CD4-positive, alpha-beta T cell treated with Interleukin-17A for 1 hour (primary cell): Measurements from ENCODE around the gene SPDYE11.
"Not testable (repeated sequence)": the region's sequence is repeated elsewhere in the genome, so short reads cannot be mapped to it uniquely, and the experiment has no call there.

Experiments used
- DNase-seq: peaks from one replicate; pipeline ENCODE4 v3.0.0-alpha.2; 2020

The SPDYE11 gene

GRCh38 chr7:73057811-73058210 is at the start of gene SPDYE11:
Gene SPDYE11 (minus strand): TSS chr7:73057911. CDS start chr7:73056111, 1,800 bp downstream.
- not testable (repeated sequence) for DNase-seq

GRCh38 chr7:73085938-73086337 is 28.2 kb upstream of the SPDYE11 start, which contains the start of gene SPDYE9:
Gene SPDYE9 (minus strand): TSS chr7:73086038. CDS start chr7:73084238, 1,800 bp downstream.
- not testable (repeated sequence) for DNase-seq

- not testable (repeated sequence) for DNase-seq
Measured at GRCh38 chr7:73029666-73030065, 28.0 kb downstream of the SPDYE11 start, which contains the start of gene SPDYE8. Gene SPDYE8 (minus strand): TSS chr7:73029766. CDS start chr7:73027966, 1,800 bp downstream.

- DNase-seq, result not testable (repeated sequence)
Measured at GRCh38 chr7:73006491-73006890, 51.2 kb downstream of the SPDYE11 start.

- peak; percentile 95 for DNase-seq
Measured at GRCh38 chr7:73005693-73006447, 51.8 kb downstream of the SPDYE11 start.

GRCh38 chr7:73005356-73005692 is 52.4 kb downstream of the SPDYE11 start:
- peak; percentile 70 for DNase-seq

GRCh38 chr7:72997887-72998468 is 59.7 kb downstream of the SPDYE11 start:
- not testable (repeated sequence) for DNase-seq
